Stimulated activated CD4-positive, alpha-beta T cell treated with anti-CD3 and anti-CD28 coated beads, Interleukin-12 subunit alpha, Interleukin-12 subunit beta, amount 100 ng/mL, for 48 hours (primary cell): ENCODE data around the gene CHRNA5.
A peak's percentile ranks its signal among the peaks of the same experiment; 100 is the strongest.
"Not testable (repeated sequence)": the region's sequence is repeated elsewhere in the genome, so short reads cannot be mapped to it uniquely, and the experiment has no call there.

Source experiments
- DNase-seq, 3 donors: peaks; one replicate each; pipeline ENCODE4 v3.0.0-alpha.2; 2020; ENCODE audit warnings: low read depth in 2 of 3, low spot score in 1 of 3

Gene CHRNA5

DNA sequence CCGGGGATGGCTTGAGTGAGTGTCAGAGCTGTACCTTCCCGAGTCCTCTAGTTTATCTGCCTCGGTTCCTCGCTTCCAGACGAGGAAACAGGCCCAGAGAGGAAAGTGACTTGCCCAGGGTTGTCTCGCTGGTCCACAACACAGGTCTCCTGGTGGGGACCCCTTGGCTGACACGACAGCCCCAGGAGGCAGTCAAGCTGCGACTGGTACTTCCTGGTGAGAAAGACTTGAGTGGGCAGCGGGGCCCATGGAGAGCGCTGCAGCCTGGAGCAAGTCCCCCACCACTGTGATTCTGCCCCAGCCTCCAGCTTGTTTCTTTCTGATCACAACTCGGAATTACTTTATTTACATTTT, 600 bp upstream of the CHRNA5 start:
- DNase-seq: no peak

DNA sequence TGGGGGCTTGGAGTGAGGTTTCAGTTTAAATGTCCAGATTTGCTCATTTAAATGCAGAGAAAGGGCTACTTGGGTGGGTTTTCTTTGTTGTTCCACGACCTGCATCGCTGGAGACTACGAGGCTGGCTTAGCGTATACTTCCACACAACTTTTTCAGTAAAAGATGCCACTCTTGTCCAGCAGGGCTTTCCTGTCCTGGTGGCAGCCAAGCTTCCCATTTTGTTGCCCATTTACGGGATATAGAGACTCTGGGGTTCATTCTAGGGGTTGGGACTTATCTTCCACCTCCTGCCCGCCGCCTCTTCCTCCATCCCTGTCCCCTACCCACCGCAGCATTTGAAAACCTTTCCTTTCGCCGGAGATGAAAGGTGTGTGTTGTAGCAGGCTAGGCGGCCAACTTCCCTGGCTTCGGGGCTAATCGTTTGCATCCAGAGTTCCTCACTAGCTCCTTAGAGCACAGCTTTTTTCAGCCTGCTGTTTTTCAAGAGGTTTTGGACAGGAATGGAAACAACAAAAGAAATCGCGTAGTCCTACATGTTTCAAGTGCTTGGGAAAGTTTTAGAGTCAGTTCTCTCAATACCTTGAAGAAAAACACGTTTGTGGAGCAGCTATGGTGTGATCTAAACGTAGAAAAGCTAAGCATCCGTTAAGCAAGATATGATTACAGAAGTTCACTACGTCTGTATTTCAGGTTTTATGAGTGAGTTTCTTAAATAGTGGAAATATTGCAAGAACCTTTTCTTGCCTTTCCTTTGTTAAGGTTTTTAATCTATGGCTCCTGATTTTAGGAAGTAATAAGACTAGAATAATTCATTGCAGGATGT, 843 bp downstream of the CHRNA5 start:
- DNase-seq: peak in 1 of 3 donors; percentile 0

DNA sequence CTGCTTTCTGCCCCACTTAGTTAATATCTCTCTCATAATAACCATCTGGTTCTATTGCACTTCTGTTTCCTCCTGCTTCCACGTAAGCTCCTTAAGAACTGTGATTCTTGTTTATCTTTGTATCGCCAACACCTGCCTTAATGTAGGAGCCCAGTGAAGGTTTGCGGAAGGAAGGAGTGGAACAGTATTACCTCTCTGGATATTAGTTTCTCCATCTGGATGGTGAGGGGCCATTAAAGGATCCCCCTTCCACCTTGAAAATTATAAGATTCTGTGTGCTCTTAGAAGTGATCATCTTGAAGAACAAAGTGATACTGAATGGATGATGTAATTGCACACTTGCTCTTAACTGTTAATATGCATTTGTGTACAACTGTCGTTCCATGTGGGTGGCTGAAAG, 2.2 kb downstream of the CHRNA5 start:
- DNase-seq: no peak

DNA sequence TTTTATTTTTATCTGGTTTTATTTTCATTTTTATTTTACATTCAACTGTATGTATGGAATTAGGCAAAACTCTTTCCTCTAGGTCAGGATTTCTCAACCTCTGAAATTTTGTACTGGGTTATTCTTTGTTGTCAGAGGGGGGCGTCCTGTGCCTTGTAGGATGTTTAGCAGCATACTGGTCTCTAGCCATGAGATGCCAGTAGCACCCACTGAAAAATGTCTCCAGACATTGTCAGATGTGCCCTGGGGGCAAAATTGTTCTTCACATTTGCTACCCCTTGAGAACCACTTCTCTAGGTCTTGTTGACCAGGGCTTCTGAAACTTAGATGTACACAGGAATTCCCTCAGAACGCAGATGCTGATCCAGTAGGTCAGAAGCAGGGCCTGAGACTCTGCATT, 5.4 kb downstream of the CHRNA5 start:
- DNase-seq: no peak

DNA sequence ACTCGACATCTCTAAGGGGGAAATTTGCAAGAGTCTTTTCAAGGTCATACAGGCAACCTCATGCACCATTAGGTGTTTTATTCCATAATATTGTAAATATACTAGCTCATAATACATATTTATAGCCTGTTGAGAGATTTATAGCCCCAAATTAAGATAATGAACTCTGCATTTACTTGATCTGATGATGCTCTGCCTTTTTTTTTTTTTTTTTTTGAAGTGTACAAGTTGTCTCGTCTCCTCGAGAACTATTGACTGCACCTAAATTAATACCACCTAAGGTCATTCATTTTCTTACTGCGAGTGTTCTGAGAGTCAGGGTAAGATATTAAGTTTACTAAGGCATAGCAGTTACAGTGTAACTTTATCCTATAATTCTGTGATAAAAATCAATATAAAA, 6.1 kb downstream of the CHRNA5 start:
- no peak for DNase-seq

DNA sequence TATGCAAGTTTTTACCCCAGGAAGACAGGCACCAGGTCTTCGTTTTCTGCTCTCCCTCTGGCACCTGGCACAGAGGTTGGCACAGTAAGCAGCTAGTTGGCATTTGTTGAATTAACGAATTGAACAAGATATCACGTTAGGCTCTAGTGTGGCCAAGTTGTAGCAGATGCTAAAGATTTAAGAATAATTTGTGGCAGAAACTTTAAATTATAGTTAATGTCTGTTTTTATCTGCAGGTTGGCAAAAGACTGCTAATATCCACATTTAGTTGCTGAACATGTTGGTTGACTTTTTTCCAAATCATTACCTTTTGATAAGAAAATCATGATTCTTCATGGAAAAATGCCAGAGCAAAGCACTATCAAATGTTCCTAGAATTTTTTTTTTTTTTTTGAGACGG, 8.1 kb downstream of the CHRNA5 start:
- no peak for DNase-seq

DNA sequence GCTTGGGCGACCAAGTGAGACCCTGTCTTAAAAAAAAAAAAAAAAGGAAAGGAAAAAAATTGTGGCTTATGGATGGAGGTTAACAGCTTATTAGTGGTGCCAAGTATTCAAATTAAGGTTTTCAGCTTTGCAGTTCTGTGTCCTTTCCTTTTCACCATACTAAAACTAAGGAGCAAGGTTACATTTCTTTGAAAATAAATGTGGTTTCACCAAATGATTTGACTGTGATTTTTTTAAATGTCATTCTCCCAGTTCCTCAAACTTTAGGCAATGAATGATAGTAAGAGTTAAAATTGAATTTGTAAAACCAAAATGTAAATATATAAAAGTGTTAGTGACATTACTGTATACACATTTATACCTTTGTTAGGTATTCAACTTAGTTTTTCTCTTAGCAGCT, 9.6 kb downstream of the CHRNA5 start:
- no peak for DNase-seq

DNA sequence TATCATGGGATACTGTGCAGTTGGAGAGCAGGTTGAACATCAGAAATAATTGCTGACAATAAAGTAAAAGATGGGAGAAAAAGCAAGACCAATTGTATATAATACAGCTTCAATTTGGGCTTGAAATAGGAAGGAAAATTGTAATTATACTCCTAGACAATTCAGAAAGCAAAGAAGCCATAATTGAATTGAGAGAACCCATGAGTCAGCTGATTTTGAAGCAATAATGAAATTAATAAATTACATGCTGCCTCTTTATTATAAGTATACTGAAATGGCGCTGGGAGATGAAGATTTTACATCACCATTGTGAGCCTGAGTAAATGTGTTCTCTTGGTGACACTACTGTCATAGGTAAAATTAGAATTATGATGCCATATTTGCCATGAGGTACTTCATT, 32.3 kb downstream of the CHRNA5 start:
- DNase-seq: no peak

DNA sequence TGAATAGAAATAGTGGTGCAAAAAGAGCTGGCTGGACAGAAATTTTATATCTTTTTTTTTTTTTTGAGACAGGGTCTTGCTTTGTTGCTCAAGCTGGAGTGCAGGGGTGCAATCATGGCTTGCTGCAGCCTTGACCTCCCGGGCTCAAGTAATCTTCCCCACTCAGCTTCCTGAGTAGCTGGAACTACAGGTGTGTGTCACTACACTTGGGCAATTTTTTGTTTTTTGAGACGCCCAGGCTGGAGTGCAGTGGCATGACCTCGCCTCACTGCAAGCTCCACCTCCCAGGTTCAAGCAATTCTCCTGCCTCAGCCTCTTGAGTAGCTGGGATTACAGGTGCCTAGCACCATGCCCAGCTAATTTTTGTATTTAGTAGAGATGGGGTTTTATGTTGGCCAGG, 33.0 kb downstream of the CHRNA5 start:
- DNase-seq: no peak

DNA sequence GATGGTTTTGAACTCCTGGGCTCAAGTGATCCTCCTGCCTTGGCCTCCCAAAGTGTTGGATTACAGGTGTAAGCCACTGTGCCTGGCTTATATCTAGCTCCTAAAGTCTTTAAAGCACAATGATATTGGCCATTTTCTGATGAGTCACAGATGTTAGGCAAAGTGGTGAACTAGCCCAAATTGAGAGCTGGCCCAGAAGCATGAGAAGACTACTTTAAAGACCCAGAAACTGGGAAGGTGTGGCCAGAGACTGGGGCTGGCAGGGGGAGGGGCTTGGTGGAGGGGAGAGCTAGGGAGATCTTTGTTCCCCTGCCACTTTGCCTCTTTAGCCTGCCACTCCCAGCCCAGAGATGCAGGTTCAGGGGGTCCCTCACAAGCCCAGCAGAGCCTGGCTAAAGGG, 33.9 kb downstream of the CHRNA5 start:
- no peak for DNase-seq

DNA sequence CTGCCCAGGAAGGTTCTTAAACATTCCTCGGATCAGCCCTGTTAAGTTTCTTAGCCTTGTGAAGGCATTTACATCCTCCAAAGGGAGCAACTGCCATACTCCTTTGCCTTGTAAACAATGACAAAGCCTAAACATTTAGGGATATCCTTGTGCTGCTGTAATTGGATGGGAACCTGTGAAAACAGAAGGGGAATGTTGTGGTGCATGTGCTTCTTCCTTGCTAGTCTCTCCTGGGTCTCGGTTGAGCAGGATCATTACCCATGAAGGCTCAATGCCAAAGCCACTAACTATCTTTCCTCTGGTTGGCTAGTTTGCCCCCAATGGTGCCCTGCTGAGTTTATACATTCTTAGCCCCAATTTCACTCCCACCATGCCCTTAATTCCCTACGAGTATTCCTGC, 38.1 kb downstream of the CHRNA5 start:
- DNase-seq: no peak

DNA sequence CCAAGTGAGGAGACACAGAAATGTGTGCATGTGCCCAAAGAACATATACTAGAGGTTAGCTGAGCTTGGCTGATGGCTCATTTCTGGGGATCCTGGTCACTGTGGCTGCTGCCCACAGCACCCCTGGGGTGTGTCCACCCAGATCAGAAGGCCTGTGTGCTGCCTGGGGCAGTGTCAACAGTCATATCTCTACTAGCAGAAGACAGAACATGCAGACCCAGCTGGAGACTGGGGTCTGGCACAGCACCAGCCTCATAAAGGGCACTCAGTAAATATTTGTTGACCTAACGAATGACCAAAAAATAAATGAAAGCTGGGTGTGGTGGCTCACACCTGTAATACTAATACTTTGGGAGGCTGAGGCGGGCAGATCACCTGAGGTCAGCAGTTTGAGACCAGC, 39.1 kb downstream of the CHRNA5 start:
- DNase-seq: no peak

DNA sequence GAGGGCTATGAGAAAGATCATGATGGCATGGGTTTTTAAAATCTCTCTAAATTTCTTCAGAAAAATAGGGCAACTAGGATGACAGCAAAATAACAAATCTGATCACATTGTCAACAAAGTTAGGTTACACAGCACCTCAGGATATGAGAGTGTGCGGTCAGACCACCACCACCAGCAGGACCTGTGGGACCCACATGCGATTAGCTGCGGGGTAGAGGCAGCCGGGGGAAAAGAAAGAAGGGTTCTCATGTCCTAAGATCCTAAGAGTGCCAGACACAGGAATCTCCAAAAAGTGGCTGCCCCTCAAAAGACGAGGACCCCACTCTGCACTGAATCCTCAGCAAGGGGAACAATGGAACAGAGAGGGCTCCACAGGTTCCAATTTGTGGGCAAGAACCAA, 39.9 kb downstream of the CHRNA5 start:
- DNase-seq: no peak

DNA sequence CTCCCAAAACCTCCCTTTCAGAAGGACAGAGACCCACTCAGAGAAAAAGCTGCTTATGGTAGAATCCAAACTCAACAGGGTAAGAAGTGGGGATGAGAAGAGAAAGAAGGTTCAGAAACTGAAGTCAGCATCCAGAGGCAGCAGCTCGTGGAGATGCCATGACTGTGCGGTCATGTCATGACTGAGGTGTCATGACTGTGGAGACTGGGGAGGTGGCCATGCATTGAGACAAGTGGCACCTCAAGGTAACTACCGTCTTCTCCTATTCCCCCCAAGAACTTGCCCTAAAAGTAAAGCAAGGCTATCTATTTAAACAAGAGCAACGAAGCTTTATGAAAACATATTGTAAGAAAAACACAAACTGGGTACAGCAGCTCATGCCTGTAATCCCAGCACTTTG, 40.4 kb downstream of the CHRNA5 start:
- no peak for DNase-seq

DNA sequence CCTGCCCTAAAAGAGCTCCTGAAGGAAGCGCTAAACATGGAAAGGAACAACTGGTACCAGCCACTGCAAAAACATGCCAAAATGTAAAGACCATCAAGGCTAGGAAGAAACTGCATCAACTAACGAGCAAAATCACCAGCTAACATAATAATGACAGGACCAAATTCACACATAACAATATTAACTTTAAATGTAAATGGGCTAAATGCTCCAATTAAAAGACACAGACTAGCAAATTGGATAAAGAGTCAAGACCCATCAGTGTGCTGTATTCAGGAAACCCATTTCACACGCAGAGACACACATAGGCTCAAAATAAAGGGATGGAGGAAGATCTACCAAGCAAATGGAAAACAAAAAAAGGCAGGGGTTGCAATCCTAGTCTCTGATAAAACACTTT, 44.2 kb downstream of the CHRNA5 start:
- not testable (repeated sequence) for DNase-seq

DNA sequence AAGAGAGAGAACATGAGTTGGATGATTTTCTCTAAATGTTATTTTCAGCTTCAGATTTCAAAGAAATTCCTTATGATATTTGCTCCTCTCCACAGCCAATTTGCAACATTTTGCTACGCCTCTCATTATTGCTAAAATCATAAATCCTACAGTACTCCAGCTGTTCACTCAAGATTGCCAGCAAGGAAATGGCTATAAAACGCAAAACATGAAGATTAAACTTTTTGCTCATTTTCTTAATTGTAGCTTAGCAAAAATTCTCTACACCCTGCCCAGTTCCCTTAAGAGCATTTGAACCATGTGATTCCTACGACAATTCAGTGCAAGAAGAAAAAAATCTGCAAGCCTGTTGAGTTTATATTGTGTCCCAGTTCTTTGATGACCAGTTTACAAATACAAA, 48.7 kb downstream of the CHRNA5 start:
- DNase-seq: no peak

DNA sequence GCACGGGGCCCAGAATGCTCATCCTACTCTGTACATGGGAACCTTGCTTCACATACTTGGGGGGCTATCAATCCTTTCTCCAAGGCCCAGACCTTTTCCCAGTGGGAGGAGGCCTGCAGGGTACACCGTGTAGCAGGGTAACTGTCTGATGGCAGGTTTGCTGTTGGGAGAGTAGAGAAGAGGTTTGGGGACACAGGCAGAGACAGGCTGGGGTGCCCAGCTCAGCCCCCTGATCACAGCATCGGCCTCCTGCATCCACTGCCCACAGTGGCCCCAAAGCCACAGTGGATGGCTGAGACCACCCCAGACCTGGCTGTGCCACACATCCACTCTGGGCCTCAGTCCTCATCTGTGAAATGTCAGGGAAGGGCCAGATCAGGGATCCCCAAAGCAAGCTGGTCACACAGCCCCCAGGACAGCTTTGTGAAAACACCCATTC, 49.9 kb downstream of the CHRNA5 start:
- no peak for DNase-seq

DNA sequence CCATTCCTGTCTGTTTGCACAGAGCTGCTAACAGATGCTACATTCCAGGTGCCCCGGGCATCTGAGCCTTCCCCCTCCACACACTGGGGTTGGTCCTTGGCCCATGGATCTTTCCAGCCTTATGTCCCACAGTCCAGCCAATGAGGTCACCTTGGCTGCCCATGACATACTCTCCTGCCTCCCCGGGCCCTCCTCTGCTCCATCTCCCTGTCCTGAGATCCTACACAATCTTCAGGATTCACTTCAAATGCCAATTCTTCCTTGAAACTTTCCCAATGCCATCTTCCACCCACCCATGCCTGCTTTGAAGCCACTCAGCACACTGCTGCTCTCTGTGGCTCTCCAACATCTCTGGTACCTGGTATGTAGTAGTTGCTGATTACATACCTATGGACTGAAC, 51.2 kb downstream of the CHRNA5 start:
- no peak for DNase-seq

DNA sequence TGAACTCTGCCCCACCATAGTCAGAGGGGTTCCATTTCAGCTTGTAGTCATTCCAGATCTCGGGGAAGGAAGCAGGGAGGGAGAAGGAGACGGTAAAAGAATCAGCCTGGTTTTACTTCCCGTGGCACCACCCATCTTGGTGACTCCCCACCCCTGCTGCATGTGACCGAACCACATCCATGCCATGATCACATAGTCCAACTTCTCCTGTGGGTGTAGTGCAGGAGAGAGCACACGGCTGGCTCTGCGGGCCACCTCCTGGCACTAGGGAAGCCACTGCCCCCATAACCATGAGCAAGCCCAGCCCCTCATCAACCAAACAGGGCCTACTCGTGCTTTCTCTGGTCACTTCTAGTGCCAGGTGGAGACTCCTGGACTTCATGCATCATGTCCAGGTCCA, 51.8 kb downstream of the CHRNA5 start:
- DNase-seq: no peak

DNA sequence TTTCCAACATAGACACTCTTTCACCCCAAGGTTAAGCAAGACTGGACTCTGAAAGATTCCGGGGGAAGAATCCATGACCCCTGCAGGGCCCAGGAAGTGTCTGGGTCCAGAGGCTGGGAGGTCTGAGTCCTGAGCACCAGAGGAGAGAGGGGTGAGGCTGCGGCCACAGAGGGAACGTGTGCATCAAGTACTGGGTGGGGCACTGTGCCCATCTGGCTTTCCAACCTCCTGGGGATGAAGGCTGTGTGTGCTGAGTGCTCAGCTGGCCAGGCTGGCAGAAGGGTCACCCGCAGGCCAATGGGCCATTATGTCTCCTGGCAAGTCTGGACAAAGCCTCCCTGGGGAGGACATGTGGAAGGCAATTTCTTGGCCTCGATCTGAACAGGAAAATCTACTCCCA, 52.2 kb downstream of the CHRNA5 start:
- DNase-seq: no peak

DNA sequence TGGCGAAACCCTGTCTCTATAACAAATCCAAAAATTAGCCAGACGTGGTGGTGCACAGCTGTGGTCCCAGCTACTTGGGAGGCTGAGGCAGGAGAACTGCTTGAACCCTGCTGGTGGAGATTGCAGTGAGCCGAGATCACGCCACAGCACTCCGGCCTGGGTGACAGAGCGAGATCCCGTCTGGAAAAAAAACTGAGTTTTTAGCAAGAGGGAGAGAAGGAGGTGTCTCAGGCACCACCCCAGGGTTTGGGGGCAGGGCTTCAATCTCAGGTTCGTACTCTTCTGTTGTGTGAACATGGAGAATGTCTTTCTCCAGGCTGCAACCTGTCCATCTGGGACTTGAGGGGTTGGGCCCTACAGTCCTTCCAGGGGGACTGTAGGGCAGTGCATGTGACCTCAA, 52.7 kb downstream of the CHRNA5 start:
- no peak for DNase-seq

DNA sequence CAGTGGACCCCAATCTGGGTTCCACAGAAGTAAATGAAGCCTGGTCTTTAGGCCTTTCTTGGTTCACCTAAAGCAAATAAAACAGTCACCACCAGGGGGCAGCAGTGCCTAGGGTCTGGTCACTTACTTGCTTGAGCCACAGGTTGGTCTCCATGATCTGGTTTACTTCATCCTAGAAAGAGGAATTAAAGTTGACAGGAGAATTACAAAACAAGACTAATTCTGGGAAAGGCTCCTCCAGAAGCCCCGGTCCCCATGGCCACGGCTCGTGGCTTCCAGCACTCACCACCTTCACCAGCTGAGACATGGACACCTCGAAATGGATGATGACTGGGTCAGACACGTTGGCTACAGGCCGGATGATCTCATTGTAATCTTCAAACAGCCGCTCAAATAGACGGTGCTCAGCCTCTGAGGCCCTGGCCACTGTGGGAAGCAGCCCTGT, 53.2 kb downstream of the CHRNA5 start:
- peak; percentile 58 to 94 (median 77) for DNase-seq
